ENCODE data around the gene SLC26A8. TPM values are rescaled to one million over a fixed set of nuclear protein-coding genes. Genes with fewer than 3 reads are reported as not detected.
"Not testable (repeated sequence)": the region's sequence is repeated elsewhere in the genome, so short reads cannot be mapped to it uniquely, and the experiment has no call there.

SLC26A8 gene
- total RNA-seq, 2 donors from 2014 or later, result 0.06 TPM; not detected in 1

GRCh38 chr6:35929601-35930000 is 94.8 kb downstream of the SLC26A8 start:
- no peak for ATAC-seq
- intact Hi-C loops (cut with DNase I), result no loop called here
- no peak for DNase-seq

GRCh38 chr6:35926509-35927215 is 97.8 kb downstream of the SLC26A8 start:
- ATAC-seq (no peak), DNase-seq (no peak)
- intact Hi-C loops (cut with DNase I), result no loop called here

GRCh38 chr6:35925961-35926360 is 98.5 kb downstream of the SLC26A8 start:
- no peak for ATAC-seq
- intact Hi-C loops (cut with DNase I), result no loop called here
- DNase-seq, result no peak

GRCh38 chr6:35924146-35924545 is 100.3 kb downstream of the SLC26A8 start:
- DNase-seq (no peak), ATAC-seq (no peak)
- intact Hi-C loops (cut with DNase I), result no loop called here

- ATAC-seq, result no peak
- intact Hi-C loops (cut with DNase I), result no loop called here
- DNase-seq, result no peak
These were observed 102.3 kb downstream of the SLC26A8 start for GRCh38 chr6:35922139-35922554.

GRCh38 chr6:35920793-35921732 is 103.4 kb downstream of the SLC26A8 start, which contains the start of gene SRPK1:
SRPK1 (minus strand) TSS chr6:35921098; CDS start chr6:35921056, 42 bp downstream.
- DNase-seq (peak; percentile 90), ATAC-seq (peak; percentile 98)
- intact Hi-C loops (cut with DNase I), result no loop called here

GRCh38 chr6:35919827-35920751 is 104.4 kb downstream of the SLC26A8 start:
- peak; percentile 40 to 45 for ATAC-seq
- DNase-seq, result peak; percentile 23
- intact Hi-C loops (cut with DNase I), result no loop called here

GRCh38 chr6:35919085-35919826 is 105.2 kb downstream of the SLC26A8 start:
- intact Hi-C loops (cut with DNase I), result no loop called here
- DNase-seq, result no peak
- no peak for ATAC-seq

- intact Hi-C loops (cut with DNase I); DNase-seq; ATAC-seq: not testable (repeated sequence)
These were observed 107.5 kb downstream of the SLC26A8 start for GRCh38 chr6:35916893-35917292.

- intact Hi-C loops (cut with DNase I), result no loop called here
- no peak for ATAC-seq
- no peak for DNase-seq
These were observed 108.4 kb downstream of the SLC26A8 start for GRCh38 chr6:35916056-35916455.

GRCh38 chr6:35914536-35914935 is 109.9 kb downstream of the SLC26A8 start:
- intact Hi-C loops (cut with DNase I), result no loop called here
- DNase-seq, result no peak
- ATAC-seq, result no peak

GRCh38 chr6:35911871-35912653 is 112.4 kb downstream of the SLC26A8 start:
- DNase-seq, result peak; percentile 23
- ATAC-seq, result no peak
- intact Hi-C loops (cut with DNase I), result no loop called here

- ATAC-seq; intact Hi-C loops (cut with DNase I): not testable (repeated sequence)
These were observed 114.9 kb downstream of the SLC26A8 start for GRCh38 chr6:35909571-35909970.

GRCh38 chr6:35908753-35909401 is 115.6 kb downstream of the SLC26A8 start:
- DNase-seq; ATAC-seq; intact Hi-C loops (cut with DNase I): not testable (repeated sequence)

More at GRCh38 chr6:35909571-35909970, 114.9 kb downstream of the SLC26A8 start:
- not testable (repeated sequence) for DNase-seq

GRCh38 chr6:35907750-35908149 is 116.7 kb downstream of the SLC26A8 start:
- ATAC-seq (no peak), DNase-seq (no peak)
- intact Hi-C loops (cut with DNase I), result no loop called here

- ATAC-seq, result no peak
- intact Hi-C loops (cut with DNase I), result no loop called here
- DNase-seq, result no peak
These were observed 118.0 kb downstream of the SLC26A8 start for GRCh38 chr6:35906499-35906846.

- intact Hi-C loops (cut with DNase I), result no loop called here
- DNase-seq (no peak), ATAC-seq (no peak)
These were observed 118.5 kb downstream of the SLC26A8 start for GRCh38 chr6:35905841-35906498.

Measured in left cardiac atrium (tissue), 4 donors.